ENCODE data around the gene RPTN. TPM values are rescaled to one million over a fixed set of nuclear protein-coding genes. Genes with fewer than 3 reads are reported as not detected.

Gene RPTN
- total RNA-seq, 1 donor from 2014 or later = 0.09 TPM

DNA sequence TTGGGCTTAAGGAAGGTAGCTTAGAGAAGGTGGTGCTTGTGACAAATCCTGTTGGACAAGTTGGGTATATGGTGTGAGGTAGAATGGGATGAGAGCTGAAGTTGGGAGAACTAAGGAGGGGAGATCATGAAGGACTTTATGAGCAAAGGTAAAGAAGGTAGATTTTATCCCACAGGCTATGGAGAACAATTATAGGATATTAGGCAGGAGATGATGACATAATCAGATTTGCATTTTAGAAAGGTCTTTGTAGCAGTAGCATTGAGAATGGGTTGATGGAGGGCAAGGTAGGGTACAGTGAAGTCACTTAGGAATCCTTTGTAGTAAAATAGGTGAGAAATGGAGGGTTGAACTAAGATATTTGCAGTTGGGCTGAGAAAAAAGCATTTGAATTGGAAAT lies 28.8 kb downstream of the RPTN start:
- Histone ChIP-seq H2AFZ (ENCODE audit: low read depth, low read length) (no peak overlapping the region), H3K27me3 (ENCODE audit: insufficient read depth, low read length) (peaks cover 18% of the 10 kb centered on the region), H3K4me1 (ENCODE audit: insufficient read depth, low read length) (no peaks in the 10 kb centered on the region), H3K4me2 (ENCODE audit: low read length) (no peak overlapping the region), H3K9me3 (ENCODE audit: insufficient read depth, low read depth, low read length) (no peaks in the 10 kb centered on the region), H3K4me3 (ENCODE audit: insufficient read depth, low read depth, low read length) (no peak overlapping the region), H4K20me1 (ENCODE audit: insufficient read depth, low read length) (no peaks in the 10 kb centered on the region), H3K27ac (ENCODE audit: low read depth, low read length) (no peak overlapping the region), H3K79me2 (ENCODE audit: insufficient read depth, low read length) (no peaks in the 10 kb centered on the region), H3K9ac (ENCODE audit: low read length) (no peak overlapping the region), H3K36me3 (ENCODE audit: insufficient read depth, low read length) (no peaks in the 10 kb centered on the region)
- Mint-ChIP-seq H3K36me3 (ENCODE audit: low read depth, unreplicated experiment) (peaks cover 2% of the 10 kb centered on the region), H3K27ac (ENCODE audit: unreplicated experiment) (no peak overlapping the region), H3K27me3 (ENCODE audit: low read depth, unreplicated experiment) (peaks cover 55% of the 10 kb centered on the region), H3K4me1 (ENCODE audit: low read depth, unreplicated experiment) (peaks cover 3% of the 10 kb centered on the region), H3K4me3 (ENCODE audit: unreplicated experiment) (no peak overlapping the region), H3K9me3 (ENCODE audit: unreplicated experiment) (peaks cover 9% of the 10 kb centered on the region)
- DNase-seq (ENCODE audit: low read depth) = no peak
- TF ChIP-seq, protein P1, sequence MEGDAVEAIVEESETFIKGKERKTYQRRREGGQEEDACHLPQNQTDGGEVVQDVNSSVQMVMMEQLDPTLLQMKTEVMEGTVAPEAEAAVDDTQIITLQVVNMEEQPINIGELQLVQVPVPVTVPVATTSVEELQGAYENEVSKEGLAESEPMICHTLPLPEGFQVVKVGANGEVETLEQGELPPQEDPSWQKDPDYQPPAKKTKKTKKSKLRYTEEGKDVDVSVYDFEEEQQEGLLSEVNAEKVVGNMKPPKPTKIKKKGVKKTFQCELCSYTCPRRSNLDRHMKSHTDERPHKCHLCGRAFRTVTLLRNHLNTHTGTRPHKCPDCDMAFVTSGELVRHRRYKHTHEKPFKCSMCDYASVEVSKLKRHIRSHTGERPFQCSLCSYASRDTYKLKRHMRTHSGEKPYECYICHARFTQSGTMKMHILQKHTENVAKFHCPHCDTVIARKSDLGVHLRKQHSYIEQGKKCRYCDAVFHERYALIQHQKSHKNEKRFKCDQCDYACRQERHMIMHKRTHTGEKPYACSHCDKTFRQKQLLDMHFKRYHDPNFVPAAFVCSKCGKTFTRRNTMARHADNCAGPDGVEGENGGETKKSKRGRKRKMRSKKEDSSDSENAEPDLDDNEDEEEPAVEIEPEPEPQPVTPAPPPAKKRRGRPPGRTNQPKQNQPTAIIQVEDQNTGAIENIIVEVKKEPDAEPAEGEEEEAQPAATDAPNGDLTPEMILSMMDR (IDR thresholded peaks at IDR 0.05; ENCODE audit: insufficient read depth, low read depth, low read length) = no peak
- TF ChIP-seq EZH2 (IDR thresholded peaks at IDR 0.05; ENCODE audit: insufficient read depth, low read length) = no peak
- no peak for FAIRE-seq

DNA sequence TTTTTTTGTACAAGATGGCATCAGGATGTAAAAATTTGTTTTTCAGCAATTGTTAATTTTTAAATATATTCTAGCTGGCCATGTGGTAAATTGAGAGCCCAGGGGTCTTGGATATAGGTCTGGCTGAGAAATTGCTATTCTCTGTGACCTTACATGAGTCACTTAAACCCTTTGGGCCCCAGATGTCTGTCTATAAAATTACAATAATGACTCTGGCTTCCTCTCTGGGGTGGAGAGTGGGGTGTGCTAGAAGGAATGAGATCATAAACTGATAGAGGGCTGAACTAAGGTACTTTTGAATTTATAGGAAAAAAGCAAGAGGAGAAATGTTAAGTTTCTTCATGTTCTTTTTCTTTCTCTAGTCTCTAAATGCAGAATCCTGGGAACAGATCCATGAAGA lies 31.4 kb downstream of the RPTN start:
- Histone ChIP-seq H3K4me2 (ENCODE audit: low read length) (no peak overlapping the region), H3K4me1 (ENCODE audit: insufficient read depth, low read length) (no peaks in the 10 kb centered on the region), H3K9ac (ENCODE audit: low read length) (no peak overlapping the region), H3K79me2 (ENCODE audit: insufficient read depth, low read length) (no peaks in the 10 kb centered on the region), H2AFZ (ENCODE audit: low read depth, low read length) (no peak overlapping the region), H3K27ac (ENCODE audit: low read depth, low read length) (no peak overlapping the region), H3K27me3 (ENCODE audit: insufficient read depth, low read length) (peaks cover 18% of the 10 kb centered on the region), H3K36me3 (ENCODE audit: insufficient read depth, low read length) (no peaks in the 10 kb centered on the region), H3K4me3 (ENCODE audit: insufficient read depth, low read depth, low read length) (no peak overlapping the region), H4K20me1 (ENCODE audit: insufficient read depth, low read length) (no peaks in the 10 kb centered on the region), H3K9me3 (ENCODE audit: insufficient read depth, low read depth, low read length) (no peaks in the 10 kb centered on the region)
- TF ChIP-seq, protein P1 (IDR thresholded peaks at IDR 0.05; ENCODE audit: insufficient read depth, low read depth, low read length) = no peak
- TF ChIP-seq EZH2 (IDR thresholded peaks at IDR 0.05; ENCODE audit: insufficient read depth, low read length) = no peak
- no peak overlapping the region for H3K27ac Mint-ChIP-seq (ENCODE audit: unreplicated experiment)
- H3K4me3 Mint-ChIP-seq (ENCODE audit: unreplicated experiment) = no peak overlapping the region
- peaks cover 3% of the 10 kb centered on the region for H3K4me1 Mint-ChIP-seq (ENCODE audit: low read depth, unreplicated experiment)
- no peaks in the 10 kb centered on the region for H3K36me3 Mint-ChIP-seq (ENCODE audit: low read depth, unreplicated experiment)
- no peak for FAIRE-seq
- H3K9me3 Mint-ChIP-seq (ENCODE audit: unreplicated experiment) = peaks cover 6% of the 10 kb centered on the region
- no peak for DNase-seq (ENCODE audit: low read depth)
- peaks cover 61% of the 10 kb centered on the region for H3K27me3 Mint-ChIP-seq (ENCODE audit: low read depth, unreplicated experiment)

DNA sequence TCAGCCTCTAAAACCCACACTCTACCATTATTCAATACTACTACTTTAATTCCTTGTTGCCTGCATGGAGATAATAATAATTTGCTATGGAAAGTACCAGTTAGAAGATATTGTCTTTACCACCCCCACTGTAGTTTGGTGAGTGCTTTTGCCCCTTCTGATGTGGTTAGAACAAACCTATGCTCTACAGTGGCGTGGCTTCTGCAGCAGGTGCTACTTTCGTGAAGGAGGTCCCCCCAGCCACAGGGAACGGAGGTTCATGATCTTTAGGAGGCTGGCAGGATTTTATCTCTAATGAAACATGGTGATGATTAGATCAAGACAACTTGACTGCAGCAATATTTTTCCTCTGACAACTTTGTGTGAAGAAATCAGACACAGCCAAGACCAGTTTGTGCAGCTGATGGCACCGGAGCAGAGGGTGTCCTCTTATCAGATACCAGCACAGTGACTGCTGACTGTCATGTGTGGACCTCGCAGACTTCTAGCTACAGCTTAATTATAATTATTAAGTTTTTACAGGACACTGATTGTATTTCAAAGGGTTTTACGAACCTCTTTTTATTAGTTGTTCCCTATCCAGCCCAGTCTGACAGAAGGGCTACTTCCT lies 33.1 kb downstream of the RPTN start:
- H3K79me2 ChIP-seq (ENCODE audit: insufficient read depth, low read length) = no peaks in the 10 kb centered on the region
- H3K27me3 ChIP-seq (ENCODE audit: insufficient read depth, low read length) = peaks cover 15% of the 10 kb centered on the region
- no peaks in the 10 kb centered on the region for H3K9me3 ChIP-seq (ENCODE audit: insufficient read depth, low read depth, low read length)
- H3K4me2 ChIP-seq (ENCODE audit: low read length) = no peak overlapping the region
- H3K27ac ChIP-seq (ENCODE audit: low read depth, low read length) = no peak overlapping the region
- DNase-seq (ENCODE audit: low read depth) = no peak
- H3K9ac ChIP-seq (ENCODE audit: low read length) = no peak overlapping the region
- H2AFZ ChIP-seq (ENCODE audit: low read depth, low read length) = no peak overlapping the region
- Mint-ChIP-seq H3K27ac (ENCODE audit: unreplicated experiment) (no peak overlapping the region), H3K9me3 (ENCODE audit: unreplicated experiment) (peaks cover 6% of the 10 kb centered on the region), H3K4me3 (ENCODE audit: unreplicated experiment) (no peak overlapping the region), H3K36me3 (ENCODE audit: low read depth, unreplicated experiment) (no peaks in the 10 kb centered on the region), H3K27me3 (ENCODE audit: low read depth, unreplicated experiment) (peaks cover 71% of the 10 kb centered on the region), H3K4me1 (ENCODE audit: low read depth, unreplicated experiment) (peaks cover 3% of the 10 kb centered on the region)
- H3K4me3 ChIP-seq (ENCODE audit: insufficient read depth, low read depth, low read length) = no peak overlapping the region
- no peaks in the 10 kb centered on the region for H4K20me1 ChIP-seq (ENCODE audit: insufficient read depth, low read length)
- no peak for TF ChIP-seq EZH2 (IDR thresholded peaks at IDR 0.05; ENCODE audit: insufficient read depth, low read length)
- TF ChIP-seq, protein P1 (IDR thresholded peaks at IDR 0.05; ENCODE audit: insufficient read depth, low read depth, low read length) = no peak
- no peak for FAIRE-seq
- H3K36me3 ChIP-seq (ENCODE audit: insufficient read depth, low read length) = no peaks in the 10 kb centered on the region
- H3K4me1 ChIP-seq (ENCODE audit: insufficient read depth, low read length) = no peaks in the 10 kb centered on the region
